Stomach (tissue), 4 donors: ENCODE results near the gene CSNK2A1.

Experiments
- CTCF ChIP-seq, 7 experiments: fragments of 450-650 bp in 4 of 7; fragments of 200-600 bp in 3 of 7; sonication (generic) in 3 of 7; IDR thresholded peaks; one replicate each; pipeline ENCODE4 v1.5.1; 2016 to 2019; ENCODE audit warnings: antibody characterized with exemption in 7 of 7, control low read depth in 2 of 7, mild to moderate bottlenecking in 1 of 7
- EP300 ChIP-seq: sonication (generic); formaldehyde crosslinking; IDR thresholded peaks from one replicate; pipeline ENCODE4 v1.6.1; 2017; ENCODE audit warnings: antibody characterized with exemption
- POLR2A ChIP-seq, 4 donors: fragments of 450-650 bp; IDR thresholded peaks; one replicate each; pipeline ENCODE4 v1.6.1; 2016; ENCODE audit warnings: antibody characterized with exemption in 4 of 4, control low read depth in 2 of 4, mild to moderate bottlenecking in 1 of 4, moderate library complexity in 1 of 4
- POLR2AphosphoS5 ChIP-seq, 3 donors: sonication (generic); formaldehyde crosslinking; IDR thresholded peaks; one replicate each; pipeline ENCODE4 v1.6.1; 2016; ENCODE audit warnings: antibody characterized with exemption in 3 of 3

DNA sequence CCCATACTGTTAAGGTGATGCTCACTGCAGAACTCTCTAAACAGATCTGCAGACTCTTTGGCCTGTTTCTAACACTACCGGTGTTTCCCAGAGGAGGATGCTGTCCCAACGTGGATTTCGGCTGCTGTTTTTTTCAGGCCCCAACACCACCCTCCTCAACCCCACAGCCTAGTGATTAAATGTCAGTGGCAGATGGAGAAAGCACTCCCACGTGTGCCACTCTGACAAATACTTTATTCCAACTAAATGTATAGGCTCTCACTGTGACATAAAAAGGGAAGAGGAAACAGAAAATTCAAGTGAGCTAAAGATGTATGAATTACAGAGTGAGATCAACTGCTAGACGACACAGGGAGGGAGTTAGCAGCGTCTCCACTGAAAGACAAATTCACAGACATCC is 84.8 kb downstream of the CSNK2A1 start:
- TF ChIP-seq POLR2AphosphoS5 (IDR thresholded peaks at IDR 0.05): no peak
- TF ChIP-seq CTCF (IDR thresholded peaks at IDR 0.05): no peak
- TF ChIP-seq POLR2A (IDR thresholded peaks at IDR 0.05): no peak
- TF ChIP-seq EP300: no peak
